Superior temporal gyrus (tissue), 1 donor: ENCODE results near the gene ABLIM2.

Source experiments
- DNase-seq: peaks from one replicate; pipeline ENCODE4 v3.0.0-alpha.2; 2016; ENCODE audit errors: extremely low spot score

ABLIM2 gene

GRCh38 chr4:8119877-8120276 lies 38.7 kb downstream of the ABLIM2 start:
- DNase-seq: no peak

DNA sequence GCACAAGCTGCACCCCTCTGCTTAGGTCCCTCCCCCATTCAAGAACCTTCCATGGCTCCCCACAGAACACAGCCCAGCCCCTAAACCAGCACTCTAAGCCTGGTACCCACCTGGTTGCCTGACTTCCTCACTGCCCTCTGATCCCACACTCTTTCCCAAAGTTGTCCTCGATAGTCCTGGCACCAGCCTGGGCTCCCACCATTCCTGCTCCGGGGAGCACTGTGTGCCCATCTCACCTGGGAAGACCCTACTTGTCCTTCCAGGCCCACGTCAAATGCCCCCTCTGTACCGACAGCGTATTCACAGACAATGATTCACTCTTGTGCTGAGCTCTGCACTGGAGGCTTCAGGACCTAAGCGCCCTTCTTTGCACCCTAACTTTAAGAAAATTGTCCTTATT lies 40.1 kb downstream of the ABLIM2 start:
- no peak for DNase-seq

- no peak for DNase-seq
Observed at GRCh38 chr4:8118035-8118434, 40.6 kb downstream of the ABLIM2 start.

DNA sequence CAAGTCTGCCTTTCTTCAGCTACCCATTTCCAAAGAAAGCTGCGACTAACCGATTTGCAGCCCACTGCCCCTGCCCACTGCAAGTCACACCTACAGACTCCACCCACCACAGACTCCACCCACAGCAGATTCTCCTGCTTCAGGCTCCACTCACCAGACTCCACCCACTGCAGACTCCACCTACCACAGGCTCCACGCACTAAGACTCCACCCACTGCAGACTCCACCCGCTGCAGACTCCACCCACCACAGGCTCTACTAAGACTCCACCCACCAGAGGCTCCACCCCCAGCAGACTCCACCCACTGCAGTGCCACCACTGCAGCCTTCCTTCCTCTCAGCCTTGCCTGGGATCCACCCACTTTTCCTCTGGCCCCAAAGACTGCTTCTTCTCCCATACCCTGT lies 41.3 kb downstream of the ABLIM2 start:
- DNase-seq: no peak

DNA sequence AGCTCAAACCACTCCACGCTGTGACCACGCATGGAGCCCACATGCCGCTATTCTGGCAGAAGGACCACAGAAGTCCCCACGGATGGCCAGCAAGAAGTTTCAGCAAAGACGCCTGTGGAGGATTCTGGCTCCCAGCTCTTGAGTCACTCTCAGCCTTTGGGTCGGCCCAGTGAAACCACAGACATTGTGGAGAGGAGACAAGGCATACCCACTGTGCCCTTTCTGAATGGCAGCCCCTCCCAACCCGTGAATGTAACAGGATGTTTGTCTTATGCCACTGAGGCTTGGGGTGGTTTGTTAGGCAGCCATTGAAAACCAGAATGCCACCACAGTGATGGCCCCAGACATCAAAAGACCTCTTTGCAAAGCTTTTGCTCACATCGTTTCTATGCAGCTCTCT lies 42.7 kb downstream of the ABLIM2 start:
- DNase-seq: no peak

DNA sequence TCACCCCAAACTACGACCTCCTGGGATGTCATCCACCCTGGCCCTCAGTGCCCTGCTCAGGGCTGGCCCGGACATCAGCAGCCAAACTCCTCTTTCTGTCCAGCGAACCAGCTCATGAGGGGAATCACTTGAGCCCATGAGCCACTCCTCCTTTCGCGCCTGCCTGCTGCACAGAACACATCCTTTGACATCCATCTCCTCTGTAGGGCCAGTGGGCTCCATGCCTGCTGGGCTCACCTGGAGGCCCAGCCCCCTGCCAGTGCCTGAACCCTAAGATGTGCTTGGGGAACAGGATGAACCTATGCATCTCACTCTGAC lies 43.5 kb downstream of the ABLIM2 start:
- no peak for DNase-seq

DNA sequence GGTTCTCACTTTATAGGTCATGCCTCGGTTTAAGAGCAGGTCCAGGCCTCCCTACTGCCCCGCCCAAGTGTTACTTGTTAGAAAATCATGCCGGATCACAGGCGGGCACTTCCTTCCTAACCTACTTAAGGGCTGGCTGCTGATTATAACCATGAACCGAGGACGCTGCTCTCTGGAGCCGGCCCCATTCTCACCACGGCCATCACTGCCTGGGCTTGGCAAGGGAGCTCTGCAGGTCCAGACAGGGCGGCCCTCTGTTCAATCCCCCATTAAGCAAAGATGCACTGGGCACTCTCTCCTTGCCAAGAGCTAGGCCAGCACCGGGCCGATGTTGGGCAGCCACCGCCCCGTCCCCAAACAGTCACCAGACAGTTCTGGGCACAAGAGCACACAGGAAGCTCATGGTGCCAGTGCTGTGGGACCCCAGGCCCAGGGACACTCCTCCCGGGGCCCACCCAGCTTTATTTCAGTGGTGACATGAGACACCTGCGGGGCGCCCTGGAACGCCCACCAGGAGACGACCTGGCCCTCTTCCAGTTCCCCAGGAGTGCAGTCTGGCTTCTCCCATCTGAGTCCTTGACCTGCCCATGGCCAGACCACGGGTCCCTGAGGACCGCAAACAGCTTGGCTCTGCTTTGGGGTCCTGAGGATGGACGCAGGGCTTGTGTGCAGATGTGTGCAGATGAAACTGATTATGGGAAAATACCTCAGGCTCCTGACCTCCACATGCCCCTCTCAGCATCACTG lies 44.0 kb downstream of the ABLIM2 start:
- no peak for DNase-seq

DNA sequence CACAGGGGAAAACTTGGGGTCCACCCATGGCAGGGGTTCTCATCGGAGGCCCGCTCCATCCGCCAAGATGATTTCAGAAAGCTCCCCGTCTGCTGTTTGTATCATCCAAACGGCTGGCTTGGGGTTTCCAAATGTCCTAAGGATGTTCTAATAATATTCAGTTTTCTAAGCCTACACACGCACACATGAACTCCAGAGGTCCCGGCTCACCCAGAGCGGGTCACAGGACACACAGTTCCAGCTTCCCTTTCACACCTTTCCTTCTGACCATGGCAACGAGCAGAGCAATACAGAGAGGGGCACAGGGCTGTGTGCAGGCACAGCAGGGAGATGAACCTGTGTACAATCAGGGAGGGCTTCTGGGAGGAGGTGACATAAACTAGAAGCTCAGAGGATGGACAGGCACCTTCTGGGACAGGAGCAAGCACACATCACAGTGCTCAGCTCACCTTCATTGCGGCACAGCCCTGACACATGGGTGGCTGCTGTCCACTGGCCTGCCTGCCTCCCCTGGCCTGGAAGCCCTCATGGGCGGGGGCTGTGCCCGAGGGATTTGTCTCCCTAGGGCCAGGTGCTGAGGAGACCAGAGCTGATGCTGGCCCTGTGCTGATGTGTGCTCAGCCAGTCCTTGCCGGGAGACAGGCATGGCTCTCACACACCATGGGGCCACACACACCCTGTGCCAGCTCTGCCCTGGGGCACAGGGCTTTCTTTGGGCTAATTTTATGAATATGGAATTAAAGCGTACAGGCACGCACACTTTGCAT lies 44.8 kb downstream of the ABLIM2 start:
- DNase-seq: no peak

- DNase-seq: no peak
Observed at GRCh38 chr4:8112672-8113071, 45.9 kb downstream of the ABLIM2 start.

- no peak for DNase-seq
Observed at GRCh38 chr4:8112036-8112576, 46.5 kb downstream of the ABLIM2 start.

DNA sequence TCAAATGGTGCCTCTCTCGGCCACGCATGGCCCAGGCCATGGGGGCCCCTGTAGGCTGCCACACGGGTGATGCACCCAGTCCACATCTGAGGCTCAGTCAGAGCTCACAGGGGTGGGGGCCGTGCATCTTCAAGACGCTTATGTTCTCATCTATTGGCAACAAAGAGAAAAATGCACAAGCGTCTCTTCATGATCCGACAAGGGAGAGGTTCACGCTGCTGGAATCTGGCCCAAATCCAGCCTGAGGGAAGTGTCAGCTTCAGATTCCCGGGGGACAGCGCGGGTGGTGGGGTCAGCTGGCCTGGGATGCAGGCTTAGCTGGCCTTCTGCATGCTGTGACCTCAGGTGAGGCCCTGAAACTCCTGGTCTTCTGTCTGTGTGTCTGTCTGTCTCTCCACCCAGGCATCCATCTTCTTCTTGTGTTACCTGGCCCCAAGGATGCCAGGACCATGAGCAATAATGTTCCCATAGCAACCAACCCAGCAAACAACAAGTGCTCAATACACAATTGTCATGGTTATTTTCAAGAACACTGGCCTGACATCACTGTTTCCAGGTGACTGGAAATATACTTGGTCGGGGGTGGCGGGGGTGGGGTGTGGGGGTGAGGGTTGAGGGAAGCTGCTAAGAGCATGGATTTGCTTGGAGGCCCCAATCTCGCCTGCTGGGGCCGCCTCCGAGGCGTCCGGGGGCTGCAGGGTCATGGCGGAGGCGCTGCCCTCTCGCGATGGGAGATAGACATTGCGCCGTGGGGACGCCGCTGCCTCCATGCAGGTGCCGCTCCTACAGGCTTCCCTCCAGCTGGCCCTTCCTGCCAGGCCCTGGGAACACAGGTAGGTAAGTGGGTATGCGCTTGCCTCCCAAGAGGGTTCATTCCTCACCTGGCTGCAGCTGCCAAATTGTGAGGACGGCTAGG lies 48.3 kb downstream of the ABLIM2 start:
- no peak for DNase-seq

GRCh38 chr4:8109406-8110065 lies 49.1 kb downstream of the ABLIM2 start:
- DNase-seq: no peak

GRCh38 chr4:8108991-8109390 lies 49.6 kb downstream of the ABLIM2 start:
- DNase-seq: no peak

GRCh38 chr4:8108261-8108660 lies 50.4 kb downstream of the ABLIM2 start:
- no peak for DNase-seq

- DNase-seq: no peak
Observed at GRCh38 chr4:8107146-8107657, 51.4 kb downstream of the ABLIM2 start.

GRCh38 chr4:8106451-8107025 lies 52.1 kb downstream of the ABLIM2 start:
- no peak for DNase-seq

DNA sequence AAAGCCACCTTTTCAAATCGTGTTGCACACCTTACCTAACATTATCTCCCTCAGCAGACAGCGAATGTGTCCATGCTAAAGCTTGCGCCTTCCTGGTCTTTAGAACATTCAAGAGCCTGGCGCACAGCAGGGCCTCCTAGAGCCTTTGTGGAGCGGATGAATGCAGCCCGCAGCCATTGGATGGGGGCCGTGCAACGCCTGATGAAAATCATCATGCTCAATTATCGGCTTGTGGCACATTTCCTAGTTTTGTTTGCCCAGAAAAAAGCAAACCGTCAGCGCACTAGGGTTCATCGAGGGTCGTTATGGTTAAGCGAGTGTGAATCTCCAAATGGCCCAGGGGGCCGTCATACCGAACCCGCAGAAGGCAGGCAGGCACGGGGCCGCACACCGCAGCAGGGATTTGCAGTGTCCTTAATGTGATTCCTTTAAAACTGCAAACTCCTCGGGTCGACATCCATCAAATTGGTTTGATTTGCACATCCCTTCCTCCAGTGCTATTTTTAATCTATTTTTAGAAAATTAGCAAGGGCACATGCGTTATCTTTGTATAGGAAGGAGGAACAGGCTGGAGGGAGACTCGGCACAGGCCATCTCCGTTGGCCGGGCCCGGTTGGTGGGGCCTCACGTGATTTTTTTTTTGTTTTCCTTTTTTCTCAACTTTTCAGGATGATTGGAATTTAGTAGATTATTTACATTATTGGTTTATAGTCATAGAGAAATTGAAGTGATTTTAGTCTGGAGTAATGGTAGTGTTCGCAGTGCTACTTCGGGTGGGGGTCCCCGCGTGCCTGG lies 53.1 kb downstream of the ABLIM2 start:
- DNase-seq: no peak

DNA sequence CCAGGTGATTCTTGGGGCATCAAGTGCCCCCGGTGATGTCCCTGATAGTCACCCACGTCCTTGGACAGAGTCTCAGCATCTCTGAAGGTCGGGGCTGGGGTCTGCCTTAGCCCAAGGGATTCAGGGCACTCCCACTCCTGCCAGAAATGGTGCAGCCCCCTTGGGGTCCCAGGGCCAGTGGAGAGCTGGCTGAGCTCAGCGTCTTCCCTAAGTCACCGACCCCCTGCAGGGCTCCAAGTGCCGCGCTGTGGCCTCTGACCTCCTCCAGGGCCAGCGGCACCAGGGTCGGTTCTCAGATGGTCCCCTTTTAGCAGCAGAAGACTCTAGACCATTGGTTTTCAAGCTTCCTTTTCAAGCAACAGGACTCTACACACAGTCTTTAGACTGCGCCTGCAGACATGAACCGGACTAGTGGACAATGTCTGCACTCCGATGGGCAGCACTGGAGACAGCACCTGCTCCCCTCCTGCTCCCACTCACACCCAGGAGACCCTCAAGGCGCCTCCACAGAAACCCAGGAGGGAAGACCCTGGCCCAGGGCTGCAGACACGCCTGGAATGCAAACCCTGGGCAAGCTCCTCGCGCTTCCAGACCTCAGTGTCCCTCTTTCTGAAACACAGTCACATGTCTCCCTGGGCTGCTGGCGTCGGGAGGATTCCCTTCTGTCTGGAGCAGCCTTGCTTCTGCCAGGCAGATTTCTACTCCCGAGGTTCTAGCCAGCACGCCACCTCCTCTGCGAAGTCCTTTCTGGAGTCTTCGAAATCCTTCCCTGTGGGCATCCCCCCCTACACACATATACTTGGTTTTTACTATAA lies 53.9 kb downstream of the ABLIM2 start:
- no peak for DNase-seq
